Activated T-helper 9 cell treated with anti-CD3 and anti-CD28 coated beads, Interleukin-2, amount 50 U/mL, for 16 hours (primary cell): Measurements from ENCODE around the gene NACC1.
A peak's percentile ranks its signal among the peaks of the same experiment; 100 is the strongest.

ENCODE experiments used
- DNase-seq: peaks from one replicate; pipeline ENCODE4 v3.0.0-alpha.2; 2020; ENCODE audit warnings: low read depth

NACC1 gene

GRCh38 chr19:13087795-13088537, 30.1 kb upstream of the NACC1 start:
- DNase-seq: no peak

- no peak for DNase-seq
Observed at GRCh38 chr19:13089139-13089856, 28.8 kb upstream of the NACC1 start.

GRCh38 chr19:13089857-13090507, 28.1 kb upstream of the NACC1 start:
- DNase-seq: no peak

- no peak for DNase-seq
Observed at GRCh38 chr19:13090511-13091231, 27.4 kb upstream of the NACC1 start.

- DNase-seq: no peak
Observed at GRCh38 chr19:13091400-13092157, 26.5 kb upstream of the NACC1 start.

- DNase-seq: no peak
Observed at GRCh38 chr19:13092158-13092543, 25.9 kb upstream of the NACC1 start.

- DNase-seq: no peak
Observed at GRCh38 chr19:13092606-13093235, 25.3 kb upstream of the NACC1 start.

GRCh38 chr19:13093407-13094105, 24.5 kb upstream of the NACC1 start:
- peak; percentile 69 for DNase-seq

GRCh38 chr19:13094106-13094504, 24.0 kb upstream of the NACC1 start:
- DNase-seq: no peak

GRCh38 chr19:13094771-13095392, 23.2 kb upstream of the NACC1 start:
- DNase-seq: no peak

GRCh38 chr19:13095393-13095784, 22.7 kb upstream of the NACC1 start:
- DNase-seq: no peak

- no peak for DNase-seq
Observed at GRCh38 chr19:13095934-13096927, 21.8 kb upstream of the NACC1 start.

- no peak for DNase-seq
Observed at GRCh38 chr19:13097033-13097462, 21.0 kb upstream of the NACC1 start.

GRCh38 chr19:13097463-13098258, 20.4 kb upstream of the NACC1 start:
- no peak for DNase-seq

GRCh38 chr19:13098277-13099072, 19.6 kb upstream of the NACC1 start:
- DNase-seq: no peak

GRCh38 chr19:13099073-13099999, 18.7 kb upstream of the NACC1 start:
- DNase-seq: peak; percentile 67
